ENCODE results near the gene MN1.
A peak's percentile ranks its signal among the peaks of the same experiment; 100 is the strongest.

The MN1 gene

DNA sequence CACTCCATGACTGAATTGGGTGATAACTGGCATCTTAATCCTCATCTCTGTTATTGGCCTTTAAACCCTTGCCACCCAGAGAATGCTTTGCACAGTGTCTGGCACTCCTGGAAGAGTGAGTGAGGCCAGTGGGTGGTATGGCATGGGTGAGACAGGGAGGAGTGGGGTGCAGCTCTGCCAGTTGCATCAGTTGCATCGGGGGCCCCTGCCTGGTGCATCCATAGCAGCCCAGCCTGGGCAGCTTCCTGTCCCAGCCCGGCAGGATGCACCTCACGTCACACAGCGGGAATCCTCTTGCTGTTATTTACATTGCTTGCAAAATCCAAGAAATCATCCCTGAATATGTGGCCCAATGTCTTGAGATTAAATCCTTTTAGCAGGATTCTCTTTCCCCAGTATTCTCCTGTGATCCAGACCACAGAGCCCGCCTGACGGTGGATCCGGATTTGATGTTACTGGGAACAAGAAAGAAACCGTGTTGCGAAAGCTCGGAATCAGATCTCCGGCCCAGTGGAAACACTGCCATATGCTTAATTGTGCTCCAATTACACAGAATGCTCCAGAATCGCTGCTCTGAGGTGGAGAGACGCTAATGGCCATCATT is 37.6 kb upstream of the MN1 start:
- no peak for ATAC-seq
- no peak for TF ChIP-seq POU6F1 (CRISPR knock-in tag; IDR thresholded peaks at IDR 0.05; ENCODE audit: borderline replicate concordance, low read depth)
- no peak for TF ChIP-seq ZNF8 (CRISPR knock-in tag; IDR thresholded peaks at IDR 0.05)

DNA sequence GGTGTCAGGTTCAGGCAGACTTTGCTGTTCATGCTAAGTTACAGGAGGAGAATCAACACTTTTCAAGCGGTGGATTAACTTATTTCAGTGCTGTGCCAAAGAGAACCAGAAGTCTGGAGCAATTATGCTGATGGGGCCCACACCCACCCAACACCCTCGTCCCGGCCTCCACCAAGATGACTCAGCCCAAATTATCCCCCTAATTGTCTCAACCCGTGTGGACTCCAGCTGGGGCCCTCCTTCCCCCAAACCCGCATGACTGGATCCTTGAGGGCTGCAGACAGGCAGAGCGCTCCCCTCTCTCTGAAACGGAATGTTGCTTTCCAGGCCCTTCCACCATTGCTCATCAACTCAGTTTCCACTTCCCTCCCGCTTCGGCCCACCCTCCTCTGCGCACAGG is 34.6 kb upstream of the MN1 start:
- TF ChIP-seq, protein P1, sequence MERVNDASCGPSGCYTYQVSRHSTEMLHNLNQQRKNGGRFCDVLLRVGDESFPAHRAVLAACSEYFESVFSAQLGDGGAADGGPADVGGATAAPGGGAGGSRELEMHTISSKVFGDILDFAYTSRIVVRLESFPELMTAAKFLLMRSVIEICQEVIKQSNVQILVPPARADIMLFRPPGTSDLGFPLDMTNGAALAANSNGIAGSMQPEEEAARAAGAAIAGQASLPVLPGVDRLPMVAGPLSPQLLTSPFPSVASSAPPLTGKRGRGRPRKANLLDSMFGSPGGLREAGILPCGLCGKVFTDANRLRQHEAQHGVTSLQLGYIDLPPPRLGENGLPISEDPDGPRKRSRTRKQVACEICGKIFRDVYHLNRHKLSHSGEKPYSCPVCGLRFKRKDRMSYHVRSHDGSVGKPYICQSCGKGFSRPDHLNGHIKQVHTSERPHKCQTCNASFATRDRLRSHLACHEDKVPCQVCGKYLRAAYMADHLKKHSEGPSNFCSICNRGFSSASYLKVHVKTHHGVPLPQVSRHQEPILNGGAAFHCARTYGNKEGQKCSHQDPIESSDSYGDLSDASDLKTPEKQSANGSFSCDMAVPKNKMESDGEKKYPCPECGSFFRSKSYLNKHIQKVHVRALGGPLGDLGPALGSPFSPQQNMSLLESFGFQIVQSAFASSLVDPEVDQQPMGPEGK (CRISPR knock-in tag; IDR thresholded peaks at IDR 0.05; ENCODE audit: borderline replicate concordance), result no peak
- no peak for TF ChIP-seq OSR1 (CRISPR knock-in tag; IDR thresholded peaks at IDR 0.05)
- TF ChIP-seq BACH2 (CRISPR knock-in tag; IDR thresholded peaks at IDR 0.05; ENCODE audit: borderline replicate concordance), result no peak
- TF ChIP-seq CREB5 (CRISPR knock-in tag; IDR thresholded peaks at IDR 0.05; ENCODE audit: low read depth), result no peak
- peak; percentile 20; the same call in 2 of the 3 replicates for ATAC-seq

DNA sequence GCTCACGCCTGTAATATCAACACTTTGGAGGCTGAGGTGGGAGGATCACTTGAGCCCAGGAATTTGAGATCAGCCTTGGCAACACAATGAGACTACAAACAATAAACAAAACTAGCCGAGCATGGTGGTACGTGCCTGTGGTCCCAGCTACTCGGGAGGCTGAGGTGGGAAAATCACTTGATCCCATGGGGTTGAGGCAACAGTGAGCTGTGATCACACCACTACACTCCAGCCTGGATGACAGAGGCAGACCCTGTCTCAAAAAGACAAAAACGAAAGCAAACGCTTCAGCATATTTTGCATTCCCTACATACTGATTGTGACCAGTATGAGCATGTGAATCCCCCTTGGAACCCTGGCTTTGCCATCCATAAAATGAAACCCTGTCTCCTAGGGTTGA is 33.9 kb upstream of the MN1 start:
- no peak for TF ChIP-seq CREB5 (CRISPR knock-in tag; IDR thresholded peaks at IDR 0.05; ENCODE audit: low read depth)
- no peak for TF ChIP-seq POU6F1 (CRISPR knock-in tag; IDR thresholded peaks at IDR 0.05; ENCODE audit: borderline replicate concordance, low read depth)
- peak; percentile 33; the same call in 2 of the 3 replicates for ATAC-seq

DNA sequence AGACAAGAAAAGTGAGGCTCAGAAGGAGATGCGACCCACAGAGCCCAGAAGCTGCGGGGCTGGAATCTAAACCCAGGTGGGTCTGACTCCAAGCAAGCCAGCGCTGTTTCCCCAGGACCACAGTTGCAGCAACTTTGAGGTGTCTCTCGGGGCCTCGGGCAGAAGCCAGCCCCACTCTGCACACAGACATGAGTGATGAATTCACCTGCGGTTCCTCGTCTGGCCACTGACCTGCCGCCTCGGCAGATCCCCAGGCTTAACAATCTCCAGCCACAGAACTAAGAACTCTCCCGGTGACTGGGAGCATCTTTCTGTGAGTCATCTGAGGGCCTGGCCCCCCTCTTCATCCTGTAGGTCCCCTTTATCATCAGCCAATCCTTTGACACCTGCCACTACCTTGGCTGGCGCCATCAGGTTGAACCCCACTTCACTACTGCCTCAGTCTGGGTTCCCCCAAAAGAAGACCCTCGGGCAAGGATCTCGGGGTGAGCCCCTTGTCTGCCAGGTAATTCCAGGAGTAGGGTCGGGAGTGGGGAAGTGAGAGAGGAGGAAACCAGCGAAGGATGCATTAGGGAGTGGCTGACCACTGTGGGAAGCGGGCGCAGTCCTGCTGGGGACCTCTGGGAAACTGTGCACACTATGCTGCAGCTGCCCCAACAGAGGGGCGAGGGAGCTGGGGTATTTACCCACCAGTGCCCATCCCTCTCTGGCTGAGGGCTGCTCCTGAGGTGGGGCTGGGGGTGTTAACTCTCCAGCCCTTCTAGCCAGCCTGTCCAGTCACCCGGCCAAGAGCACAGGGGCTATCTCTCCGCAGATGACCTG is 33.0 kb upstream of the MN1 start:
- peak; percentile 41 for ATAC-seq

More for the DNA sequence above, 33.0 kb upstream of the MN1 start:
- TF ChIP-seq ZC3H10 (CRISPR knock-in tag; IDR thresholded peaks at IDR 0.05) (no peak), BACH2 (CRISPR knock-in tag; IDR thresholded peaks at IDR 0.05; ENCODE audit: borderline replicate concordance) (no peak), ZFP30 (CRISPR knock-in tag; IDR thresholded peaks at IDR 0.05) (no peak), TCF4 (CRISPR knock-in tag; IDR thresholded peaks at IDR 0.05; ENCODE audit: borderline replicate concordance) (no peak), PPARA (CRISPR knock-in tag; IDR thresholded peaks at IDR 0.05; ENCODE audit: borderline replicate concordance) (no peak), ZNF565 (CRISPR knock-in tag; conservative IDR thresholded peaks at IDR 0.05; ENCODE audit: low read depth) (no peak), GLIS3 (CRISPR knock-in tag; IDR thresholded peaks at IDR 0.05) (no peak), ISL1 (CRISPR knock-in tag; IDR thresholded peaks at IDR 0.05) (no peak)
- TF ChIP-seq, protein P2, sequence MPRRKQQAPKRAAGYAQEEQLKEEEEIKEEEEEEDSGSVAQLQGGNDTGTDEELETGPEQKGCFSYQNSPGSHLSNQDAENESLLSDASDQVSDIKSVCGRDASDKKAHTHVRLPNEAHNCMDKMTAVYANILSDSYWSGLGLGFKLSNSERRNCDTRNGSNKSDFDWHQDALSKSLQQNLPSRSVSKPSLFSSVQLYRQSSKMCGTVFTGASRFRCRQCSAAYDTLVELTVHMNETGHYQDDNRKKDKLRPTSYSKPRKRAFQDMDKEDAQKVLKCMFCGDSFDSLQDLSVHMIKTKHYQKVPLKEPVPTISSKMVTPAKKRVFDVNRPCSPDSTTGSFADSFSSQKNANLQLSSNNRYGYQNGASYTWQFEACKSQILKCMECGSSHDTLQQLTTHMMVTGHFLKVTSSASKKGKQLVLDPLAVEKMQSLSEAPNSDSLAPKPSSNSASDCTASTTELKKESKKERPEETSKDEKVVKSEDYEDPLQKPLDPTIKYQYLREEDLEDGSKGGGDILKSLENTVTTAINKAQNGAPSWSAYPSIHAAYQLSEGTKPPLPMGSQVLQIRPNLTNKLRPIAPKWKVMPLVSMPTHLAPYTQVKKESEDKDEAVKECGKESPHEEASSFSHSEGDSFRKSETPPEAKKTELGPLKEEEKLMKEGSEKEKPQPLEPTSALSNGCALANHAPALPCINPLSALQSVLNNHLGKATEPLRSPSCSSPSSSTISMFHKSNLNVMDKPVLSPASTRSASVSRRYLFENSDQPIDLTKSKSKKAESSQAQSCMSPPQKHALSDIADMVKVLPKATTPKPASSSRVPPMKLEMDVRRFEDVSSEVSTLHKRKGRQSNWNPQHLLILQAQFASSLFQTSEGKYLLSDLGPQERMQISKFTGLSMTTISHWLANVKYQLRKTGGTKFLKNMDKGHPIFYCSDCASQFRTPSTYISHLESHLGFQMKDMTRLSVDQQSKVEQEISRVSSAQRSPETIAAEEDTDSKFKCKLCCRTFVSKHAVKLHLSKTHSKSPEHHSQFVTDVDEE (CRISPR knock-in tag; IDR thresholded peaks at IDR 0.05), result no peak

All from SK-N-SH treated with all-trans-retinoic acid at 6 μM for 48 hours (cell line).